Endothelial cell of umbilical vein (primary cell): ENCODE data around the gene PIK3C2G.

Experiments
- CTCF ChIP-seq, 2 donors: IDR thresholded peaks; 1 replicate in 1 of 2; 2 replicates in 1 of 2; pipeline ENCODE4 v1.5.1; 2011; ENCODE audit warnings: low read length in 2 of 2, mild to moderate bottlenecking in 2 of 2, moderate library complexity in 2 of 2, control low read depth in 1 of 2, inconsistent platforms in 1 of 2, low read depth in 1 of 2; ENCODE audit not compliant: insufficient read depth in 1 of 2; ENCODE audit errors: extremely low read depth in 1 of 2
- EZH2 ChIP-seq: IDR thresholded peaks from 2 replicates; pipeline ENCODE4 v1.6.1; 2012; ENCODE audit warnings: borderline replicate concordance, low read depth, mild to moderate bottlenecking, moderate library complexity, low read length, inconsistent platforms; ENCODE audit not compliant: severe bottlenecking
- FOS ChIP-seq: IDR thresholded peaks from 2 replicates; pipeline ENCODE4 v1.6.1; 2011; ENCODE audit warnings: mild to moderate bottlenecking, low read length, moderate library complexity, borderline replicate concordance; ENCODE audit not compliant: insufficient read depth
- GATA2 ChIP-seq: IDR thresholded peaks from 2 replicates; pipeline ENCODE4 v1.7.0; 2011; ENCODE audit warnings: low read depth, mild to moderate bottlenecking, moderate library complexity, mixed read lengths, low read length; ENCODE audit not compliant: insufficient read length, insufficient read depth
- JUN ChIP-seq: IDR thresholded peaks from 2 replicates; pipeline ENCODE4 v1.6.1; 2011; ENCODE audit warnings: borderline replicate concordance, low read depth; ENCODE audit not compliant: insufficient read length, insufficient read depth
- MAX ChIP-seq: IDR thresholded peaks from 2 replicates; pipeline ENCODE4 v1.6.1; 2011; ENCODE audit not compliant: insufficient read depth, insufficient read length
- MYC ChIP-seq: IDR thresholded peaks from one replicate; pipeline ENCODE4 v1.6.1; 2011; ENCODE audit warnings: mild to moderate bottlenecking, low read depth, low read length
- POLR2A ChIP-seq: IDR thresholded peaks from 2 replicates; pipeline ENCODE4 v1.6.1; 2012; ENCODE audit warnings: low read depth, mild to moderate bottlenecking, control low read depth, low read length
- POLR2AphosphoS5 ChIP-seq: IDR thresholded peaks from 2 replicates; pipeline ENCODE4 v1.6.1; 2012; ENCODE audit warnings: low read depth, mild to moderate bottlenecking, control low read depth, low read length, moderate library complexity; ENCODE audit not compliant: insufficient read depth

GRCh38 chr12:18549598-18549997 lies 288.3 kb downstream of the PIK3C2G start:
- TF ChIP-seq POLR2A (no peak), CTCF (IDR thresholded peaks at IDR 0.05; ENCODE audit: extremely low read depth in 1 of 2, insufficient read depth in 1 of 2, low read depth in 1 of 2, low read length in 2 of 2) (no peak), EZH2 (no peak), MAX (no peak), MYC (no peak), POLR2AphosphoS5 (no peak), JUN (no peak), FOS (no peak), GATA2 (no peak)
